ENCODE data around the gene CNOT4.

CNOT4 gene

GRCh38 chr7:135553346-135553745 lies 43.4 kb upstream of the CNOT4 start:
- TF ChIP-seq CTCF (IDR thresholded peaks at IDR 0.05) = no peak
- Histone ChIP-seq H3K4me1 (ENCODE audit: control insufficient read depth in 1 of 2, insufficient read depth in 1 of 2, low read depth in 1 of 2, low read length in 1 of 2) (peaks cover 7 to 8% of the 10 kb centered on the region in 2 experiments), H3K36me3 (no peaks in the 10 kb centered on the region), H3K9me3 (no peaks in the 10 kb centered on the region), H3K27me3 (no peaks in the 10 kb centered on the region), H3K27ac (no peak overlapping the region), H3K4me3 (ENCODE audit: low read depth in 1 of 2, low read length in 1 of 2) (no peak overlapping the region)

- Histone ChIP-seq H3K36me3 (no peaks in the 10 kb centered on the region), H3K27ac (no peak overlapping the region), H3K4me3 (ENCODE audit: low read depth in 1 of 2, low read length in 1 of 2) (no peak overlapping the region), H3K27me3 (no peaks in the 10 kb centered on the region), H3K9me3 (no peaks in the 10 kb centered on the region), H3K4me1 (ENCODE audit: control insufficient read depth in 1 of 2, insufficient read depth in 1 of 2, low read depth in 1 of 2, low read length in 1 of 2) (no peaks in the 10 kb centered on the region)
- no peak for TF ChIP-seq CTCF (IDR thresholded peaks at IDR 0.05)
These were observed 42.2 kb upstream of the CNOT4 start for GRCh38 chr7:135552148-135552547.

- Histone ChIP-seq H3K4me1 (ENCODE audit: control insufficient read depth in 1 of 2, insufficient read depth in 1 of 2, low read depth in 1 of 2, low read length in 1 of 2) (no peaks in the 10 kb centered on the region), H3K36me3 (no peaks in the 10 kb centered on the region), H3K27ac (no peak overlapping the region), H3K9me3 (no peaks in the 10 kb centered on the region), H3K4me3 (ENCODE audit: low read depth in 1 of 2, low read length in 1 of 2) (no peak overlapping the region), H3K27me3 (no peaks in the 10 kb centered on the region)
- TF ChIP-seq CTCF (IDR thresholded peaks at IDR 0.05) = no peak
These were observed 40.3 kb upstream of the CNOT4 start for GRCh38 chr7:135550196-135550595.

- H3K27me3 ChIP-seq = no peaks in the 10 kb centered on the region
- no peak for TF ChIP-seq CTCF (IDR thresholded peaks at IDR 0.05)
- no peak overlapping the region for H3K27ac ChIP-seq
- H3K4me3 ChIP-seq (ENCODE audit: low read depth in 1 of 2, low read length in 1 of 2) = no peak overlapping the region
- peaks cover 3% of the 10 kb centered on the region in 2 experiments for H3K4me1 ChIP-seq (ENCODE audit: control insufficient read depth in 1 of 2, insufficient read depth in 1 of 2, low read depth in 1 of 2, low read length in 1 of 2)
- H3K9me3 ChIP-seq = no peaks in the 10 kb centered on the region
- H3K36me3 ChIP-seq = no peaks in the 10 kb centered on the region
These were observed 31.1 kb upstream of the CNOT4 start for GRCh38 chr7:135541029-135541428.

- TF ChIP-seq CTCF (IDR thresholded peaks at IDR 0.05) = no peak
- Histone ChIP-seq H3K36me3 (no peaks in the 10 kb centered on the region), H3K4me3 (ENCODE audit: low read depth in 1 of 2, low read length in 1 of 2) (no peak overlapping the region), H3K27ac (no peak overlapping the region), H3K27me3 (no peaks in the 10 kb centered on the region), H3K9me3 (no peaks in the 10 kb centered on the region), H3K4me1 (ENCODE audit: control insufficient read depth in 1 of 2, insufficient read depth in 1 of 2, low read depth in 1 of 2, low read length in 1 of 2) (peaks cover 4% of the 10 kb centered on the region in 2 experiments)
These were observed 29.7 kb upstream of the CNOT4 start for GRCh38 chr7:135539629-135540028.

GRCh38 chr7:135538376-135538775 lies 28.5 kb upstream of the CNOT4 start:
- H3K36me3 ChIP-seq = no peaks in the 10 kb centered on the region
- no peak overlapping the region for H3K27ac ChIP-seq
- H3K4me3 ChIP-seq (ENCODE audit: low read depth in 1 of 2, low read length in 1 of 2) = no peak overlapping the region
- no peaks in the 10 kb centered on the region for H3K27me3 ChIP-seq
- peaks cover 4% of the 10 kb centered on the region in 2 experiments for H3K4me1 ChIP-seq (ENCODE audit: control insufficient read depth in 1 of 2, insufficient read depth in 1 of 2, low read depth in 1 of 2, low read length in 1 of 2)
- H3K9me3 ChIP-seq = no peaks in the 10 kb centered on the region
- no peak for TF ChIP-seq CTCF (IDR thresholded peaks at IDR 0.05)
